GM12878 (cell line): ENCODE results near the gene SPRING1. TPM values are rescaled to one million over a fixed set of nuclear protein-coding genes. Genes with fewer than 3 reads are reported as not detected.

Source experiments
- ATAC-seq: fragments of 200-7000 bp; cut with Tn5 transposase; 3 replicates; pipeline ENCODE4 v1.9.1; 2020; ENCODE audit warnings: mild to moderate bottlenecking, moderate library complexity
- BruUV-seq: library from RNA; stranded (reverse); fragments of 400-500 nt; replicated peaks from 2 replicates; lab custom pipeline; 2021; lab: Mats Ljungman, UMichigan
- CTCF ChIA-PET: fragments of 300-600 bp; sonication (Branson Sonifier 250); formaldehyde crosslinking; extraction: SDS; loops from one replicate; lab custom pipeline; 2021; ENCODE audit warnings: inconsistent platforms; lab: Yijun Ruan, JAX
- POLR2A ChIA-PET: fragments of 350-600 bp; formaldehyde crosslinking; extraction: SDS; loops from one replicate; lab custom pipeline; 2021; ENCODE audit warnings: inconsistent platforms; lab: Charles Lee
- RAD21 ChIA-PET: fragments of 300-600 bp; sonication (Branson Sonifier 250); formaldehyde crosslinking; loops from one replicate; lab custom pipeline; 2023; ENCODE audit warnings: antibody characterized with exemption; ENCODE audit not compliant: unreplicated experiment; lab: Charles Lee
- SMC1A ChIA-PET: fragments of 300-600 bp; sonication (Branson Sonifier 250); formaldehyde crosslinking; loops from one replicate; lab custom pipeline; 2023; ENCODE audit not compliant: unreplicated experiment, uncharacterized antibody; lab: Charles Lee
- DNase-seq: peaks from one replicate; pipeline ENCODE4 v3.0.0-alpha.2; 2011; ENCODE audit warnings: low read depth, low spot score
- FAIRE-seq: peaks from 3 replicates; lab custom pipeline; 2011; peaks lifted over from hg19 to GRCh38; lab: Jason Lieb, UNC
- H2AFZ ChIP-seq: 2 replicates; pipeline ENCODE4 v1.6.0; 2011; ENCODE audit warnings: low read depth, low read length, control low read depth; ENCODE audit not compliant: control insufficient read depth
- H3K27ac ChIP-seq: 2 replicates; pipeline ENCODE4 v1.5.1; 2011; ENCODE audit warnings: control low read depth; ENCODE audit not compliant: control insufficient read depth, insufficient read depth
- H3K27me3 ChIP-seq, 2 experiments: replicated peaks in 1 of 2; 2 replicates each; pipeline versions ENCODE4 v1.6.0 to v1.6.1; 2011; ENCODE audit warnings: low read length in 1 of 2; ENCODE audit not compliant: control insufficient read depth in 2 of 2, insufficient read depth in 2 of 2
- H3K36me3 ChIP-seq, 2 experiments: 2 replicates each; pipeline ENCODE4 v1.5.1; 2011; ENCODE audit warnings: low read length in 1 of 2; ENCODE audit not compliant: control insufficient read depth in 2 of 2, insufficient read depth in 2 of 2
- H3K4me1 ChIP-seq: 2 replicates; pipeline ENCODE4 v1.6.1; 2011; ENCODE audit warnings: mild to moderate bottlenecking, low read length, moderate library complexity, mixed read lengths; ENCODE audit not compliant: control insufficient read depth, insufficient read depth
- H3K4me2 ChIP-seq: 2 replicates; pipeline ENCODE4 v1.6.0; 2011; ENCODE audit warnings: control low read depth; ENCODE audit not compliant: control insufficient read depth, insufficient read depth
- H3K4me3 ChIP-seq: fragments of 200-600 bp; sonication (generic); 2 replicates; pipeline ENCODE4 v1.5.1; 2016
- H3K79me2 ChIP-seq: 2 replicates; pipeline ENCODE4 v1.6.0; 2011; ENCODE audit warnings: low read length; ENCODE audit not compliant: control insufficient read depth, insufficient read depth
- H3K9ac ChIP-seq: 2 replicates; pipeline ENCODE4 v1.8.0; 2011; ENCODE audit warnings: low read length, control low read depth, mixed read lengths; ENCODE audit not compliant: control insufficient read depth, insufficient read depth
- H3K9me3 ChIP-seq: replicated peaks from 3 replicates; pipeline ENCODE4 v1.5.1; 2011; ENCODE audit warnings: mild to moderate bottlenecking, low read length; ENCODE audit not compliant: control insufficient read depth, insufficient read depth
- H4K20me1 ChIP-seq: 2 replicates; pipeline ENCODE4 v1.6.0; 2011; ENCODE audit not compliant: control insufficient read depth, insufficient read depth
- ATF7 ChIP-seq: fragments of 450-650 bp; IDR thresholded peaks from 2 replicates; pipeline ENCODE4 v1.6.1; 2016; ENCODE audit warnings: low read depth, mild to moderate bottlenecking
- BACH1 ChIP-seq: fragments of 450-650 bp; IDR thresholded peaks from 2 replicates; pipeline ENCODE4 v1.6.1; 2017; ENCODE audit warnings: mild to moderate bottlenecking, borderline replicate concordance
- BMI1 ChIP-seq: fragments of 450-650 bp; IDR thresholded peaks from 2 replicates; pipeline ENCODE4 v1.6.1; 2016; ENCODE audit warnings: mild to moderate bottlenecking, moderate library complexity, borderline replicate concordance
- KDM1A ChIP-seq: fragments of 200-600 bp; sonication (generic); IDR thresholded peaks from 2 replicates; pipeline ENCODE4 v1.6.1; 2016; ENCODE audit warnings: borderline replicate concordance
- MEF2B ChIP-seq: fragments of 450-650 bp; IDR thresholded peaks from 2 replicates; pipeline ENCODE4 v1.6.1; 2018; ENCODE audit warnings: mild to moderate bottlenecking, moderate library complexity; ENCODE audit not compliant: partially characterized antibody, poor library complexity, severe bottlenecking
- PRDM15 ChIP-seq: fragments of 450-650 bp; formaldehyde crosslinking; IDR thresholded peaks from 2 replicates; pipeline ENCODE4 v1.4.0; 2020; ENCODE audit warnings: mild to moderate bottlenecking, moderate library complexity
- SP1 ChIP-seq: IDR thresholded peaks from one replicate; pipeline ENCODE4 v1.6.1; 2011; ENCODE audit warnings: low read depth, low read length
- SPI1 ChIP-seq: IDR thresholded peaks from 2 replicates; pipeline ENCODE4 v1.6.1; 2011; ENCODE audit warnings: low read depth, mild to moderate bottlenecking, low read length, moderate library complexity, borderline replicate concordance; ENCODE audit not compliant: insufficient read depth
- STAT1 ChIP-seq: fragments of 450-650 bp; conservative IDR thresholded peaks from 2 replicates; pipeline ENCODE4 v1.6.1; 2014; ENCODE audit warnings: antibody characterized with exemption, mild to moderate bottlenecking
- TBL1XR1 ChIP-seq: IDR thresholded peaks from 2 replicates; pipeline ENCODE4 v1.6.1; 2012; ENCODE audit warnings: low read depth, low read length, improper control_type of control experiment
- TCF3 ChIP-seq: IDR thresholded peaks from 2 replicates; pipeline ENCODE4 v1.6.1; 2012; ENCODE audit warnings: low read depth, mild to moderate bottlenecking, low read length, borderline replicate concordance; ENCODE audit not compliant: insufficient read depth
- WGBS: methylation state at CpG from one replicate; pipeline ENCODE4 v1.1.6; 2016; ENCODE audit warnings: low lambda C conversion rate; ENCODE audit not compliant: insufficient replicate concordance, insufficient coverage; ENCODE audit errors: missing lambda C conversion rate; 5-methylcytosine and 5-hydroxymethylcytosine counted together
- in situ Hi-C: fragments of 300-500 bp; cut with MboI; formaldehyde crosslinking; loops from 9 replicates; pipeline ENCODE4 v1.14.3; 2018; ENCODE audit warnings: mixed read lengths
- intact Hi-C: fragments of 100-400 bp; cut with micrococcal nuclease; formaldehyde crosslinking; loops from one replicate; pipeline ENCODE4 v1.14.2; 2022; ENCODE audit not compliant: unreplicated experiment
- polyA plus RNA-seq, 11 experiments: library from polyadenylated mRNA; depleted of rRNA in 4 of 11; unstranded in 6 of 11; stranded (reverse) in 5 of 11; fragments of >200 nt; fragmentation: Nextera tagmentation in 4 of 11; fragmentation: Illumina TruSeq in 1 of 11; extraction: Ambion mirVana in 4 of 11; extraction: Trizol in 1 of 11; gene quantifications; 1 replicate in 1 of 11; 2 replicates in 10 of 11; pipeline versions ENCODE4 v1.2.1 to v1.2.3, GENCODE V29; 2011 to 2016; ENCODE audit warnings: inconsistent platforms in 2 of 11, missing spikeins in 2 of 11, low read depth in 1 of 11
- total RNA-seq, 4 experiments: library from RNA; depleted of rRNA in 3 of 4; stranded (reverse); fragments of >200 nt in 3 of 4; fragmentation: Illumina TruSeq in 1 of 4; extraction: Trizol in 1 of 4; gene quantifications; 2 replicates each; pipeline versions ENCODE4 v1.2.1 to v1.2.3, GENCODE V29; 2013 to 2021
- TF ChIP-seq, protein P1 (sequence below): IDR thresholded peaks from 2 replicates; pipeline ENCODE4 v1.6.1; 2012; ENCODE audit warnings: mild to moderate bottlenecking, low read depth, low read length
- TF ChIP-seq, protein P2 (sequence below): fragments of 450-650 bp; IDR thresholded peaks from 2 replicates; pipeline ENCODE4 v1.6.1; 2016; ENCODE audit warnings: mild to moderate bottlenecking, moderate library complexity, borderline replicate concordance

The SPRING1 gene
- total and polyA plus RNA-seq, 10 of the 15 experiments (the other 5 are each of a cell fraction or from before 2014, with no cell fraction given), result 2.5 to 25.7 (median 14.3) TPM

- ChIA-PET POLR2A (no interaction called here), SMC1A (interaction anchor here (1.9 kb wide), 1 partner anchor 9 kb away, joined by 7 read pairs; no protein-coding TSS in a partner anchor), RAD21 (no interaction called here), CTCF (no interaction called here)
- ATAC-seq (no peak), DNase-seq (no peak), FAIRE-seq (no peak)
- Histone ChIP-seq H3K79me2 (peaks cover 10% of the 10 kb centered on the region), H2AFZ (no peak overlapping the region), H3K27ac (no peak overlapping the region), H3K4me1 (no peaks in the 10 kb centered on the region; the same call in 1 of the 2 replicates), H3K4me3 (no peak overlapping the region), H4K20me1 (no peaks in the 10 kb centered on the region; the same call in 1 of the 2 replicates), H3K27me3 (no peaks in the 10 kb centered on the region), H3K9me3 (no peaks in the 10 kb centered on the region), H3K9ac (no peak overlapping the region), H3K4me2 (no peak overlapping the region), H3K36me3 (peaks cover 0 to 3% of the 10 kb centered on the region in 2 experiments; a peak in 2 of 4 replicates)
- in situ Hi-C loops, result no loop called here
- intact Hi-C loops, result loop anchor here (10.0 kb wide), 1 partner anchor 153 kb away; the partner anchor contains the start of gene HRK
- no TSS peak for BruUV-seq
- 100% methylated on average over 3 of the region's 3 CpGs for WGBS
- TF ChIP-seq PRDM15 (CRISPR knock-in tag), result no peak
- TF ChIP-seq SP1, result no peak
- no peak for TF ChIP-seq SPI1
- TF ChIP-seq TCF3, result no peak
- no peak for TF ChIP-seq BACH1
- TF ChIP-seq MEF2B, result no peak
- TF ChIP-seq, protein P1, sequence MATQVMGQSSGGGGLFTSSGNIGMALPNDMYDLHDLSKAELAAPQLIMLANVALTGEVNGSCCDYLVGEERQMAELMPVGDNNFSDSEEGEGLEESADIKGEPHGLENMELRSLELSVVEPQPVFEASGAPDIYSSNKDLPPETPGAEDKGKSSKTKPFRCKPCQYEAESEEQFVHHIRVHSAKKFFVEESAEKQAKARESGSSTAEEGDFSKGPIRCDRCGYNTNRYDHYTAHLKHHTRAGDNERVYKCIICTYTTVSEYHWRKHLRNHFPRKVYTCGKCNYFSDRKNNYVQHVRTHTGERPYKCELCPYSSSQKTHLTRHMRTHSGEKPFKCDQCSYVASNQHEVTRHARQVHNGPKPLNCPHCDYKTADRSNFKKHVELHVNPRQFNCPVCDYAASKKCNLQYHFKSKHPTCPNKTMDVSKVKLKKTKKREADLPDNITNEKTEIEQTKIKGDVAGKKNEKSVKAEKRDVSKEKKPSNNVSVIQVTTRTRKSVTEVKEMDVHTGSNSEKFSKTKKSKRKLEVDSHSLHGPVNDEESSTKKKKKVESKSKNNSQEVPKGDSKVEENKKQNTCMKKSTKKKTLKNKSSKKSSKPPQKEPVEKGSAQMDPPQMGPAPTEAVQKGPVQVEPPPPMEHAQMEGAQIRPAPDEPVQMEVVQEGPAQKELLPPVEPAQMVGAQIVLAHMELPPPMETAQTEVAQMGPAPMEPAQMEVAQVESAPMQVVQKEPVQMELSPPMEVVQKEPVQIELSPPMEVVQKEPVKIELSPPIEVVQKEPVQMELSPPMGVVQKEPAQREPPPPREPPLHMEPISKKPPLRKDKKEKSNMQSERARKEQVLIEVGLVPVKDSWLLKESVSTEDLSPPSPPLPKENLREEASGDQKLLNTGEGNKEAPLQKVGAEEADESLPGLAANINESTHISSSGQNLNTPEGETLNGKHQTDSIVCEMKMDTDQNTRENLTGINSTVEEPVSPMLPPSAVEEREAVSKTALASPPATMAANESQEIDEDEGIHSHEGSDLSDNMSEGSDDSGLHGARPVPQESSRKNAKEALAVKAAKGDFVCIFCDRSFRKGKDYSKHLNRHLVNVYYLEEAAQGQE, result no peak
- TF ChIP-seq, protein P2, sequence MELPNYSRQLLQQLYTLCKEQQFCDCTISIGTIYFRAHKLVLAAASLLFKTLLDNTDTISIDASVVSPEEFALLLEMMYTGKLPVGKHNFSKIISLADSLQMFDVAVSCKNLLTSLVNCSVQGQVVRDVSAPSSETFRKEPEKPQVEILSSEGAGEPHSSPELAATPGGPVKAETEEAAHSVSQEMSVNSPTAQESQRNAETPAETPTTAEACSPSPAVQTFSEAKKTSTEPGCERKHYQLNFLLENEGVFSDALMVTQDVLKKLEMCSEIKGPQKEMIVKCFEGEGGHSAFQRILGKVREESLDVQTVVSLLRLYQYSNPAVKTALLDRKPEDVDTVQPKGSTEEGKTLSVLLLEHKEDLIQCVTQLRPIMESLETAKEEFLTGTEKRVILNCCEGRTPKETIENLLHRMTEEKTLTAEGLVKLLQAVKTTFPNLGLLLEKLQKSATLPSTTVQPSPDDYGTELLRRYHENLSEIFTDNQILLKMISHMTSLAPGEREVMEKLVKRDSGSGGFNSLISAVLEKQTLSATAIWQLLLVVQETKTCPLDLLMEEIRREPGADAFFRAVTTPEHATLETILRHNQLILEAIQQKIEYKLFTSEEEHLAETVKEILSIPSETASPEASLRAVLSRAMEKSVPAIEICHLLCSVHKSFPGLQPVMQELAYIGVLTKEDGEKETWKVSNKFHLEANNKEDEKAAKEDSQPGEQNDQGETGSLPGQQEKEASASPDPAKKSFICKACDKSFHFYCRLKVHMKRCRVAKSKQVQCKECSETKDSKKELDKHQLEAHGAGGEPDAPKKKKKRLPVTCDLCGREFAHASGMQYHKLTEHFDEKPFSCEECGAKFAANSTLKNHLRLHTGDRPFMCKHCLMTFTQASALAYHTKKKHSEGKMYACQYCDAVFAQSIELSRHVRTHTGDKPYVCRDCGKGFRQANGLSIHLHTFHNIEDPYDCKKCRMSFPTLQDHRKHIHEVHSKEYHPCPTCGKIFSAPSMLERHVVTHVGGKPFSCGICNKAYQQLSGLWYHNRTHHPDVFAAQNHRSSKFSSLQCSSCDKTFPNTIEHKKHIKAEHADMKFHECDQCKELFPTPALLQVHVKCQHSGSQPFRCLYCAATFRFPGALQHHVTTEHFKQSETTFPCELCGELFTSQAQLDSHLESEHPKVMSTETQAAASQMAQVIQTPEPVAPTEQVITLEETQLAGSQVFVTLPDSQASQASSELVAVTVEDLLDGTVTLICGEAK, result no peak
- no peak for TF ChIP-seq ATF7
- no peak for TF ChIP-seq BMI1
- no peak for TF ChIP-seq STAT1
- TF ChIP-seq KDM1A, result no peak
- no peak for TF ChIP-seq TBL1XR1
Observed at GRCh38 chr12:116731801-116732200, 6.1 kb downstream of the SPRING1 start.
